Measurements from ENCODE around the gene TCFL5.

TCFL5 gene

GRCh38 chr20:62825333-62825985, 36.2 kb downstream of the TCFL5 start:
- no peak for DNase-seq
- no peak for TF ChIP-seq POLR2A (IDR thresholded peaks at IDR 0.05; ENCODE audit: low read length)
- no peak for TF ChIP-seq GATA1 (IDR thresholded peaks at IDR 0.05; ENCODE audit: low read depth, low read length)

GRCh38 chr20:62824476-62825332, 36.9 kb downstream of the TCFL5 start:
- peak; percentile 36 to 49 for DNase-seq
- TF ChIP-seq POLR2A (IDR thresholded peaks at IDR 0.05; ENCODE audit: low read length) (no peak), GATA1 (IDR thresholded peaks at IDR 0.05; ENCODE audit: low read depth, low read length) (no peak)

- no peak for TF ChIP-seq GATA1 (IDR thresholded peaks at IDR 0.05; ENCODE audit: low read depth, low read length)
- no peak for TF ChIP-seq POLR2A (IDR thresholded peaks at IDR 0.05; ENCODE audit: low read length)
- no peak for DNase-seq
These were observed 37.7 kb downstream of the TCFL5 start for GRCh38 chr20:62823688-62824475.

GRCh38 chr20:62822788-62823651, 38.6 kb downstream of the TCFL5 start:
- peak; percentile 85 to 87 for DNase-seq

GRCh38 chr20:62822239-62822787, 39.3 kb downstream of the TCFL5 start:
- TF ChIP-seq POLR2A (IDR thresholded peaks at IDR 0.05; ENCODE audit: low read length) (no peak), GATA1 (IDR thresholded peaks at IDR 0.05; ENCODE audit: low read depth, low read length) (no peak)
- DNase-seq, result no peak

More at GRCh38 chr20:62822788-62823651, 38.6 kb downstream of the TCFL5 start:
- TF ChIP-seq POLR2A (IDR thresholded peaks at IDR 0.05; ENCODE audit: low read length) (no peak), GATA1 (IDR thresholded peaks at IDR 0.05; ENCODE audit: low read depth, low read length) (no peak)

GRCh38 chr20:62821726-62822210, 39.9 kb downstream of the TCFL5 start:
- TF ChIP-seq POLR2A (IDR thresholded peaks at IDR 0.05; ENCODE audit: low read length) (no peak), GATA1 (IDR thresholded peaks at IDR 0.05; ENCODE audit: low read depth, low read length) (no peak)
- no peak for DNase-seq

- no peak for TF ChIP-seq POLR2A (IDR thresholded peaks at IDR 0.05; ENCODE audit: low read length)
- TF ChIP-seq GATA1 (IDR thresholded peaks at IDR 0.05; ENCODE audit: low read depth, low read length), result no peak
- no peak for DNase-seq
These were observed 40.5 kb downstream of the TCFL5 start for GRCh38 chr20:62820962-62821725.

GRCh38 chr20:62820208-62820961, 41.2 kb downstream of the TCFL5 start:
- DNase-seq, result no peak
- TF ChIP-seq POLR2A (IDR thresholded peaks at IDR 0.05; ENCODE audit: low read length) (no peak), GATA1 (IDR thresholded peaks at IDR 0.05; ENCODE audit: low read depth, low read length) (no peak)

- TF ChIP-seq GATA1 (IDR thresholded peaks at IDR 0.05; ENCODE audit: low read depth, low read length), result no peak
- DNase-seq, result no peak
These were observed 42.0 kb downstream of the TCFL5 start for GRCh38 chr20:62819494-62820174.

- peak in 1 of 2 experiments; percentile 18 for DNase-seq
These were observed 42.8 kb downstream of the TCFL5 start for GRCh38 chr20:62818592-62819493.

More at GRCh38 chr20:62818592-62819493, 42.8 kb downstream of the TCFL5 start:
- no peak for TF ChIP-seq GATA1 (IDR thresholded peaks at IDR 0.05; ENCODE audit: low read depth, low read length)
- TF ChIP-seq POLR2A (IDR thresholded peaks at IDR 0.05; ENCODE audit: low read length), result no peak

Measured in erythroblast (primary cell).